ENCODE data around the gene HERPUD1. TPM values are rescaled to one million over a fixed set of nuclear protein-coding genes. Genes with fewer than 3 reads are reported as not detected.

Gene HERPUD1
- total and polyA plus RNA-seq, 4 donors, result 57.8 to 219 (median 118) TPM

DNA sequence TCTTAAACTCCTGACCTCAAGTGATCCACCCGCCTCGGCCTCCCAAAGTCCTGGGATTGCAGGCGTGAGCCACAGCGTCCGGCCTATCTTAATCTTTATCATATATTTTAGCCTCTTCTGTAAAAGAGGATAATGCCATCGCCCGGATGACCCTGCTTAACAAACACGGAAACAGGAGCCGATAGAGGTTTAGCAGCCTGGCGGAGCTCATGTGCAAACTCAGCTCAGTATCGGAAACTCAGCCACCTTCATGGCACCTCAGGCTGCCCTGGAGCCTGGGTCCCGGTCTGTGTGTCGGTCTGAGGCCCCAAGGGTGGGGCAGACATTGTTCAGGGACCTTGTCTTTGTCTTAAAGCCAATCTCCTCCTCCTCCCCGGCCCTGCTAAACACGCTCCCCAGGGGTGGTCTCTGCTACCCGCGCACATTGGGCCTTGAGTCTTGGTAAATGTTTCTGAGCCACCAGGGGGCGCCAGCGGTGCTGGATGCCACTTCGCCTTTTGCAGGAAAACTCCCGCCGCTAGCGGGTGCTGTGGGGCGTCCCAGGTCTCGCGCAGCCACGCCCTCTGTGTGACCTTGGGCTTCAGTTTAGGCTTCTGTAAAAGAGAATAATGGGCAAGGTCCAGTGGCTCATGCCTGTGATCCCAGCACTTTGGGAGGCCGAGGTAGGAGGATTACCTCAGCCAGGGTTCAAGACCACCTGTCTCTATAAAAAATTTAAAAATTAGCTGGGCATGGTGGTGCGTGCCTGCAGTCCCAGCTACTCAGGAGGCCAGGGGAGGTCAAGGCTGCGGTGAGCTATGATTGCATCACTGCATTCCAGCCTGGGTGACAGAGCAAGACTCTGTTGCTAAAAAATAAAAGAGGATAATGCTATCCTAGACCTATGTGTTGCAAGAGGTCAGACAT lies 32.6 kb downstream of the HERPUD1 start:
- Histone ChIP-seq H3K4me3 (ENCODE audit: low read depth in 1 of 3, low read length in 3 of 3) (no peak overlapping the region), H3K27ac (ENCODE audit: low read depth in 1 of 2, low read length in 2 of 2) (peak overlapping the region; percentile 6 to 62), H3K27me3 (ENCODE audit: control insufficient read depth in 4 of 4, insufficient read depth in 4 of 4, low read length in 3 of 4) (no peaks in the 10 kb centered on the region), H3K36me3 (ENCODE audit: control insufficient read depth in 4 of 4, insufficient read depth in 3 of 4, low read depth in 1 of 4, low read length in 3 of 4) (no peaks in the 10 kb centered on the region), H3K4me1 (ENCODE audit: control insufficient read depth in 4 of 4, insufficient read depth in 4 of 4, low read length in 3 of 4) (peaks cover 0 to 18% (median 5%) of the 10 kb centered on the region in 4 donors), H3K9me3 (ENCODE audit: control insufficient read depth in 4 of 4, low read length in 3 of 4) (no peaks in the 10 kb centered on the region), H3K9ac (ENCODE audit: low read depth in 1 of 2, low read length in 2 of 2) (peak overlapping the region in 1 of 2 donors; percentile 44)
- TF ChIP-seq EGR1 (IDR thresholded peaks at IDR 0.05; ENCODE audit: low read depth in 2 of 2) (no peak), SP1 (IDR thresholded peaks at IDR 0.05) (peak; percentile 42), HNF4G (IDR thresholded peaks at IDR 0.05) (no peak), YY1 (IDR thresholded peaks at IDR 0.05) (peak; percentile 30), MAX (IDR thresholded peaks at IDR 0.05) (no peak), HNF4A (conservative IDR thresholded peaks at IDR 0.05) (peak; percentile 46 to 52), RAD21 (IDR thresholded peaks at IDR 0.05) (peak; percentile 70 to 86), NR2F2 (IDR thresholded peaks at IDR 0.05) (peak; percentile 69), ATF3 (IDR thresholded peaks at IDR 0.05) (peak; percentile 42), GABPA (IDR thresholded peaks at IDR 0.05 in 1 of 2, conservative IDR thresholded peaks at IDR 0.05 in 1 of 2) (no peak), TAF1 (conservative IDR thresholded peaks at IDR 0.05) (no peak), FOXA2 (IDR thresholded peaks at IDR 0.05) (no peak), FOXA1 (IDR thresholded peaks at IDR 0.05) (no peak), REST (IDR thresholded peaks at IDR 0.05) (no peak), JUND (IDR thresholded peaks at IDR 0.05) (peak in 1 of 2 donors; percentile 56), RXRA (IDR thresholded peaks at IDR 0.05) (peak; percentile 70 to 79)
- TF ChIP-seq, protein P1, sequence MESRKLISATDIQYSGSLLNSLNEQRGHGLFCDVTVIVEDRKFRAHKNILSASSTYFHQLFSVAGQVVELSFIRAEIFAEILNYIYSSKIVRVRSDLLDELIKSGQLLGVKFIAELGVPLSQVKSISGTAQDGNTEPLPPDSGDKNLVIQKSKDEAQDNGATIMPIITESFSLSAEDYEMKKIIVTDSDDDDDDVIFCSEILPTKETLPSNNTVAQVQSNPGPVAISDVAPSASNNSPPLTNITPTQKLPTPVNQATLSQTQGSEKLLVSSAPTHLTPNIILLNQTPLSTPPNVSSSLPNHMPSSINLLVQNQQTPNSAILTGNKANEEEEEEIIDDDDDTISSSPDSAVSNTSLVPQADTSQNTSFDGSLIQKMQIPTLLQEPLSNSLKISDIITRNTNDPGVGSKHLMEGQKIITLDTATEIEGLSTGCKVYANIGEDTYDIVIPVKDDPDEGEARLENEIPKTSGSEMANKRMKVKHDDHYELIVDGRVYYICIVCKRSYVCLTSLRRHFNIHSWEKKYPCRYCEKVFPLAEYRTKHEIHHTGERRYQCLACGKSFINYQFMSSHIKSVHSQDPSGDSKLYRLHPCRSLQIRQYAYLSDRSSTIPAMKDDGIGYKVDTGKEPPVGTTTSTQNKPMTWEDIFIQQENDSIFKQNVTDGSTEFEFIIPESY (IDR thresholded peaks at IDR 0.05), result no peak
- TF ChIP-seq, protein P2, sequence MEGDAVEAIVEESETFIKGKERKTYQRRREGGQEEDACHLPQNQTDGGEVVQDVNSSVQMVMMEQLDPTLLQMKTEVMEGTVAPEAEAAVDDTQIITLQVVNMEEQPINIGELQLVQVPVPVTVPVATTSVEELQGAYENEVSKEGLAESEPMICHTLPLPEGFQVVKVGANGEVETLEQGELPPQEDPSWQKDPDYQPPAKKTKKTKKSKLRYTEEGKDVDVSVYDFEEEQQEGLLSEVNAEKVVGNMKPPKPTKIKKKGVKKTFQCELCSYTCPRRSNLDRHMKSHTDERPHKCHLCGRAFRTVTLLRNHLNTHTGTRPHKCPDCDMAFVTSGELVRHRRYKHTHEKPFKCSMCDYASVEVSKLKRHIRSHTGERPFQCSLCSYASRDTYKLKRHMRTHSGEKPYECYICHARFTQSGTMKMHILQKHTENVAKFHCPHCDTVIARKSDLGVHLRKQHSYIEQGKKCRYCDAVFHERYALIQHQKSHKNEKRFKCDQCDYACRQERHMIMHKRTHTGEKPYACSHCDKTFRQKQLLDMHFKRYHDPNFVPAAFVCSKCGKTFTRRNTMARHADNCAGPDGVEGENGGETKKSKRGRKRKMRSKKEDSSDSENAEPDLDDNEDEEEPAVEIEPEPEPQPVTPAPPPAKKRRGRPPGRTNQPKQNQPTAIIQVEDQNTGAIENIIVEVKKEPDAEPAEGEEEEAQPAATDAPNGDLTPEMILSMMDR (IDR thresholded peaks at IDR 0.05; ENCODE audit: low read depth, low read length, missing input control), result peak; percentile 65
- DNase-seq (ENCODE audit: low spot score), result peak; percentile 96
- WGBS, result 52% methylated on average over 30 of the region's 30 CpGs
